ENCODE data around the gene SCOC. TPM values are rescaled to one million over a fixed set of nuclear protein-coding genes. Genes with fewer than 3 reads are reported as not detected.

The SCOC gene
- total and polyA plus RNA-seq, 2 of the 4 experiments (the other 2 are of a cell fraction), result 12.9 to 33.2 TPM

DNA sequence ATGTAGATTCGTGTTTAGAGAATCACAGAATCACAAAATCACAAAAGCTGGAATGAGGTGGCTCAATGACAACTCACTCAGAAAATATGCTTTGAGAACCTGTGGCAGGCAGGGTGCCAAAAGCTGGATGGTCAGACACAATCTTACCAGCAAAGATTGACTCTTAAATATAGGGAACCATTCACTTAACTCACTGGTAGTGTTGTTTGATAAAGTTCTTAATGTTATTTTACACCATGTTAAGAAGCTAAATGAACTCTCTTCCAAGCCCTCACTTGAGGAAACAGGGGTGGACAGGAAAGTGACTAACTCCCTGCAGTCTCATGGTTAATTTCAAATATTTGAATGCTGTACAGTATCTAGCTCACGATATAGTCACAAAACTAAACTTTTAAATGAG lies 5.7 kb upstream of the SCOC start:
- no CpG with 5 or more reads among the region's 2 CpGs for WGBS, 2 experiments (ENCODE audit: extremely low coverage in 2 of 2, insufficient read length in 1 of 2)
- Histone ChIP-seq H4K5ac (ENCODE audit: low read depth, low read length) (no peak overlapping the region), H3K79me1 (ENCODE audit: low read depth in 1 of 2, low read length in 2 of 2) (peaks cover 0 to 3% of the 10 kb centered on the region in 2 experiments; a peak in 1 of 4 replicates), H3K18ac (ENCODE audit: low read depth, low read length) (no peak overlapping the region), H3K9ac (ENCODE audit: low read depth, low read length) (no peak overlapping the region), H4K8ac (ENCODE audit: low read depth in 2 of 2, low read length in 2 of 2) (no peak overlapping the region; a peak in 2 of 4 replicates), H3K4ac (ENCODE audit: low read depth, low read length) (no peak overlapping the region), H2AFZ (replicated peaks; ENCODE audit: low read length, poor library complexity) (no peak overlapping the region), H3K4me1 (ENCODE audit: control insufficient read depth, insufficient read depth, low read length) (no peaks in the 10 kb centered on the region; the same call in 1 of the 2 replicates), H4K20me1 (ENCODE audit: insufficient read depth, low read length) (no peaks in the 10 kb centered on the region), H3K27ac (ENCODE audit: insufficient read depth, low read length) (no peak overlapping the region), H2AK9ac (replicated peaks; ENCODE audit: low read depth, low read length, poor library complexity) (no peak overlapping the region), H3K14ac (replicated peaks; ENCODE audit: low read depth, low read length) (no peak overlapping the region), H3K27me3 (ENCODE audit: control insufficient read depth, insufficient read depth, low read length) (peaks cover 2% of the 10 kb centered on the region; the same call in 1 of the 2 replicates), H2AK5ac (ENCODE audit: low read depth, low read length) (no peak overlapping the region), H3K23ac (ENCODE audit: low read depth, low read length) (no peak overlapping the region), H3K9me1 (ENCODE audit: insufficient read depth, low read length) (no peaks in the 10 kb centered on the region), H3K56ac (ENCODE audit: extremely low read depth, insufficient read depth, low read length) (no peak overlapping the region), H2BK20ac (ENCODE audit: low read depth, low read length) (peak overlapping the region; percentile 0; the same call in 1 of the 2 replicates), H2BK5ac (ENCODE audit: low read depth, low read length, poor library complexity, severe bottlenecking) (peak overlapping the region; percentile 78), H3K9me3 (ENCODE audit: control insufficient read depth, insufficient read depth, low read length) (no peaks in the 10 kb centered on the region), H4K91ac (ENCODE audit: insufficient read depth, low read depth, low read length) (no peak overlapping the region), H3K36me3 (ENCODE audit: control insufficient read depth, insufficient read depth, low read length) (no peaks in the 10 kb centered on the region), H3K4me3 (ENCODE audit: insufficient read depth, low read depth, low read length) (no peak overlapping the region), H2BK120ac (ENCODE audit: low read depth, low read length) (no peak overlapping the region), H3K4me2 (ENCODE audit: low read depth, low read length) (peak overlapping the region; percentile 81; the same call in 1 of the 2 replicates), H2BK15ac (ENCODE audit: low read depth, low read length) (no peak overlapping the region)
- peak; percentile 52 for ATAC-seq (ENCODE audit: low read depth)
- ChIA-PET POLR2A (ENCODE audit: unreplicated experiment) (no interaction called here), CTCF (interaction anchor here (0.6 to 1.3 kb wide), 4 partner anchors 7 to 1175 kb away, joined by 3 to 4 read pairs (median 3); no protein-coding TSS in a partner anchor)
- no peak for TF ChIP-seq RFX5 (IDR thresholded peaks at IDR 0.05; ENCODE audit: low read depth, low read length)
- TF ChIP-seq MXI1 (IDR thresholded peaks at IDR 0.05; ENCODE audit: borderline replicate concordance, low read depth, low read length), result no peak
- TF ChIP-seq MAZ (IDR thresholded peaks at IDR 0.05; ENCODE audit: borderline replicate concordance, low read depth, low read length), result no peak
- TF ChIP-seq CHD1 (IDR thresholded peaks at IDR 0.05; ENCODE audit: low read depth, low read length), result no peak
- no peak for TF ChIP-seq BHLHE40 (IDR thresholded peaks at IDR 0.05; ENCODE audit: low read depth, low read length)
- no peak for TF ChIP-seq NFE2L2 (IDR thresholded peaks at IDR 0.05; ENCODE audit: low read depth, low read length)
- TF ChIP-seq, protein P1, sequence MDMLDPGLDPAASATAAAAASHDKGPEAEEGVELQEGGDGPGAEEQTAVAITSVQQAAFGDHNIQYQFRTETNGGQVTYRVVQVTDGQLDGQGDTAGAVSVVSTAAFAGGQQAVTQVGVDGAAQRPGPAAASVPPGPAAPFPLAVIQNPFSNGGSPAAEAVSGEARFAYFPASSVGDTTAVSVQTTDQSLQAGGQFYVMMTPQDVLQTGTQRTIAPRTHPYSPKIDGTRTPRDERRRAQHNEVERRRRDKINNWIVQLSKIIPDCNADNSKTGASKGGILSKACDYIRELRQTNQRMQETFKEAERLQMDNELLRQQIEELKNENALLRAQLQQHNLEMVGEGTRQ (IDR thresholded peaks at IDR 0.05; ENCODE audit: low read depth, low read length), result no peak
- no peak for TF ChIP-seq RCOR1 (IDR thresholded peaks at IDR 0.05; ENCODE audit: insufficient replicate concordance, low read length)
- no peak for TF ChIP-seq CTCF (conservative IDR thresholded peaks at IDR 0.05; ENCODE audit: low read depth, low read length)
- TF ChIP-seq FOS (IDR thresholded peaks at IDR 0.05; ENCODE audit: low read depth, low read length), result no peak
- TF ChIP-seq, protein P2, sequence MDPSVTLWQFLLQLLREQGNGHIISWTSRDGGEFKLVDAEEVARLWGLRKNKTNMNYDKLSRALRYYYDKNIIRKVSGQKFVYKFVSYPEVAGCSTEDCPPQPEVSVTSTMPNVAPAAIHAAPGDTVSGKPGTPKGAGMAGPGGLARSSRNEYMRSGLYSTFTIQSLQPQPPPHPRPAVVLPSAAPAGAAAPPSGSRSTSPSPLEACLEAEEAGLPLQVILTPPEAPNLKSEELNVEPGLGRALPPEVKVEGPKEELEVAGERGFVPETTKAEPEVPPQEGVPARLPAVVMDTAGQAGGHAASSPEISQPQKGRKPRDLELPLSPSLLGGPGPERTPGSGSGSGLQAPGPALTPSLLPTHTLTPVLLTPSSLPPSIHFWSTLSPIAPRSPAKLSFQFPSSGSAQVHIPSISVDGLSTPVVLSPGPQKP (IDR thresholded peaks at IDR 0.05; ENCODE audit: borderline replicate concordance, low read depth, low read length), result no peak
- no peak for TF ChIP-seq MAFK (IDR thresholded peaks at IDR 0.05; ENCODE audit: low read depth, low read length)
- no peak for TF ChIP-seq POLR2A (IDR thresholded peaks at IDR 0.05; ENCODE audit: low read depth, low read length)
- TF ChIP-seq RAD21 (IDR thresholded peaks at IDR 0.05; ENCODE audit: low read length), result no peak
- no peak for TF ChIP-seq SMC3 (IDR thresholded peaks at IDR 0.05; ENCODE audit: low read depth, low read length)
- no peak for TF ChIP-seq CEBPB (IDR thresholded peaks at IDR 0.05; ENCODE audit: low read depth, low read length)
- dilution Hi-C loops (cut with HindIII; ENCODE audit: low sequenced_read_pairs, unreplicated experiment), result no loop called here
- in situ Hi-C loops (cut with MboI; ENCODE audit: low sequenced_read_pairs), result loop anchor here (10.0 to 25.0 kb wide), 3 partner anchors 237 to 770 kb away; partner anchors contain the start of gene RNF150
- BruUV-seq (replicated peaks), result no TSS peak
- intact Hi-C loops (cut with micrococcal nuclease), result no loop called here
- DNase-seq, result peak; percentile 58
